HG03469 (cell line): ENCODE measurements around the gene SEPHS2.
"Not testable (repeated sequence)": the region's sequence is repeated elsewhere in the genome, so short reads cannot be mapped to it uniquely, and the experiment has no call there.

Source experiments
- ATAC-seq: cut with Tn5 transposase; IDR thresholded peaks from one replicate; pipeline ENCODE4 v1.9.1; 2021; ENCODE audit warnings: mild to moderate bottlenecking, moderate library complexity, moderate number of reproducible peaks; ENCODE audit not compliant: unreplicated experiment

SEPHS2 gene

GRCh38 chr16:30445408-30446202 lies at the start of gene SEPHS2:
SEPHS2 (minus strand) TSS chr16:30445874; CDS start chr16:30445727, 147 bp downstream.
- peak; percentile 40 for ATAC-seq

GRCh38 chr16:30494709-30495108 lies 49.0 kb upstream of the SEPHS2 start:
- no peak for ATAC-seq

GRCh38 chr16:30493941-30494488 lies 48.3 kb upstream of the SEPHS2 start:
- ATAC-seq: no peak

GRCh38 chr16:30491744-30492308 lies 46.2 kb upstream of the SEPHS2 start:
- no peak for ATAC-seq

GRCh38 chr16:30491229-30491628 lies 45.6 kb upstream of the SEPHS2 start:
- no peak for ATAC-seq

GRCh38 chr16:30490210-30490609 lies 44.5 kb upstream of the SEPHS2 start:
- no peak for ATAC-seq

GRCh38 chr16:30488764-30489605 lies 43.3 kb upstream of the SEPHS2 start:
- no peak for ATAC-seq

GRCh38 chr16:30485818-30486436 lies 40.3 kb upstream of the SEPHS2 start:
- no peak for ATAC-seq

GRCh38 chr16:30484887-30485286 lies 39.2 kb upstream of the SEPHS2 start:
- no peak for ATAC-seq

- no peak for ATAC-seq
Measured at GRCh38 chr16:30482366-30482765, 36.7 kb upstream of the SEPHS2 start.

- ATAC-seq: no peak
Measured at GRCh38 chr16:30481381-30481780, 35.7 kb upstream of the SEPHS2 start.

- ATAC-seq: no peak
Measured at GRCh38 chr16:30478766-30479478, 33.2 kb upstream of the SEPHS2 start.

GRCh38 chr16:30477773-30478172 lies 32.1 kb upstream of the SEPHS2 start:
- ATAC-seq: not testable (repeated sequence)

GRCh38 chr16:30476991-30477390 lies 31.3 kb upstream of the SEPHS2 start:
- ATAC-seq: no peak

- ATAC-seq: no peak
Measured at GRCh38 chr16:30474684-30475083, 29.0 kb upstream of the SEPHS2 start.

GRCh38 chr16:30474074-30474452 lies 28.4 kb upstream of the SEPHS2 start:
- no peak for ATAC-seq

GRCh38 chr16:30473231-30474073 lies 27.8 kb upstream of the SEPHS2 start:
- ATAC-seq: no peak

- no peak for ATAC-seq
Measured at GRCh38 chr16:30472328-30472942, 26.8 kb upstream of the SEPHS2 start, which contains the start of gene ITGAL. ITGAL (plus strand) TSS chr16:30472742; CDS start chr16:30472838, 96 bp downstream.

- ATAC-seq: no peak
Measured at GRCh38 chr16:30470632-30470995, 24.9 kb upstream of the SEPHS2 start.
